Endothelial cell of umbilical vein (primary cell): ENCODE results near the gene SSPN. TPM values are rescaled to one million over a fixed set of nuclear protein-coding genes. Genes with fewer than 3 reads are reported as not detected.

Experiments used
- BruUV-seq: library from RNA; stranded (reverse); fragments of 400-500 nt; replicated peaks from 2 replicates; lab custom pipeline; 2021; lab: Mats Ljungman, UMichigan
- CTCF ChIA-PET: fragments of 300-600, 350-600 bp; sonication (Branson Sonifier 250); formaldehyde crosslinking; loops from one replicate; lab custom pipeline; 2021; ENCODE audit warnings: antibody characterized with exemption, inconsistent platforms; lab: Charles Lee
- POLR2A ChIA-PET: fragments of 300-600, 350-600 bp; sonication (Branson Sonifier 250); formaldehyde crosslinking; loops from one replicate; lab custom pipeline; 2021; ENCODE audit warnings: antibody characterized with exemption, inconsistent platforms; lab: Charles Lee
- DNase-seq: peaks from one replicate; pipeline ENCODE4 v3.0.0-alpha.2; 2011; ENCODE audit warnings: low read depth, low spot score
- FAIRE-seq: peaks from 2 replicates; lab custom pipeline; 2011; peaks lifted over from hg19 to GRCh38; lab: Jason Lieb, UNC
- H2AFZ ChIP-seq: 2 replicates; pipeline ENCODE4 v1.6.0; 2012; ENCODE audit warnings: low read depth, low read length, control low read depth, inconsistent platforms
- H3K27ac ChIP-seq: 2 replicates; pipeline ENCODE4 v1.5.1; 2011; ENCODE audit warnings: low read depth, mild to moderate bottlenecking, control low read depth, low read length, moderate library complexity; ENCODE audit not compliant: insufficient read depth
- H3K27me3 ChIP-seq, 2 experiments: 2 replicates each; pipeline versions ENCODE4 v1.6.0 to v1.6.1; 2011; ENCODE audit warnings: low read length in 2 of 2, mixed read lengths in 1 of 2; ENCODE audit not compliant: control insufficient read depth in 2 of 2, insufficient read depth in 2 of 2
- H3K36me3 ChIP-seq, 2 experiments: 2 replicates in 1 of 2; 3 replicates in 1 of 2; pipeline ENCODE4 v1.5.1; 2011; ENCODE audit warnings: low read length in 2 of 2, mild to moderate bottlenecking in 1 of 2, moderate library complexity in 1 of 2; ENCODE audit not compliant: control insufficient read depth in 2 of 2, insufficient read depth in 2 of 2; ENCODE audit errors: extremely low read depth in 1 of 2
- H3K4me1 ChIP-seq: 3 replicates; pipeline ENCODE4 v1.5.1; 2011; ENCODE audit warnings: mild to moderate bottlenecking, low read length; ENCODE audit not compliant: control insufficient read depth, insufficient read depth; ENCODE audit errors: extremely low read depth
- H3K4me2 ChIP-seq: 2 replicates; pipeline ENCODE4 v1.6.1; 2011; ENCODE audit warnings: low read length, control low read depth, mixed read lengths; ENCODE audit not compliant: insufficient read depth
- H3K4me3 ChIP-seq, 3 experiments: fragments of 200-600 bp in 1 of 3; sonication (generic), shearing (Covaris generic) in 1 of 3; replicated peaks in 1 of 3; 2 replicates each; pipeline ENCODE4 v1.5.1; 2011 to 2016; ENCODE audit warnings: control low read depth in 3 of 3, low read length in 3 of 3, mild to moderate bottlenecking in 2 of 3, inconsistent platforms in 1 of 3, low read depth in 1 of 3, moderate library complexity in 1 of 3; ENCODE audit not compliant: insufficient read depth in 1 of 3
- H3K79me2 ChIP-seq: 2 replicates; pipeline ENCODE4 v1.6.0; 2012; ENCODE audit warnings: low read length, inconsistent platforms; ENCODE audit not compliant: control insufficient read depth, insufficient read depth
- H3K9ac ChIP-seq: replicated peaks from 2 replicates; pipeline ENCODE3; 2011; ENCODE audit warnings: low read length, control low read depth; ENCODE audit not compliant: insufficient read depth; ENCODE audit errors: extremely low read depth
- H3K9me1 ChIP-seq: replicated peaks from 3 replicates; pipeline ENCODE4 v1.6.0; 2011; ENCODE audit warnings: mild to moderate bottlenecking, low read length; ENCODE audit not compliant: control insufficient read depth, insufficient read depth; ENCODE audit errors: extremely low read depth
- H3K9me3 ChIP-seq: replicated peaks from 2 replicates; pipeline ENCODE4 v1.5.1; 2012; ENCODE audit warnings: low read length, inconsistent platforms; ENCODE audit not compliant: control insufficient read depth, insufficient read depth
- H4K20me1 ChIP-seq: replicated peaks from 2 replicates; pipeline ENCODE3; 2011; ENCODE audit warnings: mild to moderate bottlenecking, low read length; ENCODE audit not compliant: control insufficient read depth, insufficient read depth; ENCODE audit errors: extremely low read depth
- EZH2 ChIP-seq: IDR thresholded peaks from 2 replicates; pipeline ENCODE4 v1.6.1; 2012; ENCODE audit warnings: borderline replicate concordance, low read depth, mild to moderate bottlenecking, moderate library complexity, low read length, inconsistent platforms; ENCODE audit not compliant: severe bottlenecking
- FOS ChIP-seq: IDR thresholded peaks from 2 replicates; pipeline ENCODE4 v1.6.1; 2011; ENCODE audit warnings: mild to moderate bottlenecking, low read length, moderate library complexity, borderline replicate concordance; ENCODE audit not compliant: insufficient read depth
- GATA2 ChIP-seq: IDR thresholded peaks from 2 replicates; pipeline ENCODE4 v1.7.0; 2011; ENCODE audit warnings: low read depth, mild to moderate bottlenecking, moderate library complexity, mixed read lengths, low read length; ENCODE audit not compliant: insufficient read length, insufficient read depth
- JUN ChIP-seq: IDR thresholded peaks from 2 replicates; pipeline ENCODE4 v1.6.1; 2011; ENCODE audit warnings: borderline replicate concordance, low read depth; ENCODE audit not compliant: insufficient read length, insufficient read depth
- POLR2A ChIP-seq: IDR thresholded peaks from 2 replicates; pipeline ENCODE4 v1.6.1; 2012; ENCODE audit warnings: low read depth, mild to moderate bottlenecking, control low read depth, low read length
- POLR2AphosphoS5 ChIP-seq: IDR thresholded peaks from 2 replicates; pipeline ENCODE4 v1.6.1; 2012; ENCODE audit warnings: low read depth, mild to moderate bottlenecking, control low read depth, low read length, moderate library complexity; ENCODE audit not compliant: insufficient read depth
- dilution Hi-C: fragments of 300-500 bp; cut with MboI; formaldehyde crosslinking; loops from one replicate; pipeline ENCODE4 v1.15.0; 2019; ENCODE audit warnings: low sequenced_read_pairs; ENCODE audit not compliant: extremely low pct_ligation_motif_present
- intact Hi-C: fragments of 100-400 bp; cut with micrococcal nuclease; formaldehyde crosslinking; loops from one replicate; pipeline ENCODE4 v1.10.0; 2022
- polyA plus RNA-seq, 4 experiments: library from polyadenylated mRNA; depleted of rRNA in 3 of 4; stranded (reverse) in 3 of 4; unstranded in 1 of 4; fragments of >200 nt; gene quantifications; 2 replicates each; pipeline versions ENCODE4 v1.2.1 to v1.2.3, GENCODE V29; 2011 to 2012; ENCODE audit warnings: missing spikeins in 1 of 4
- total RNA-seq: library from RNA; stranded (reverse); gene quantifications from 2 replicates; pipeline ENCODE4 v1.2.3, GENCODE V29; 2021
- TF ChIP-seq, protein P1 (sequence below), 2 donors: IDR thresholded peaks; 1 replicate in 1 of 2; 2 replicates in 1 of 2; pipeline ENCODE4 v1.5.1; 2011; ENCODE audit warnings: low read length in 2 of 2, mild to moderate bottlenecking in 2 of 2, moderate library complexity in 2 of 2, control low read depth in 1 of 2, inconsistent platforms in 1 of 2, low read depth in 1 of 2; ENCODE audit not compliant: insufficient read depth in 1 of 2; ENCODE audit errors: extremely low read depth in 1 of 2

Gene SSPN
- total and polyA plus RNA-seq, 2 donors (not counting 3 experiments of a cell fraction or from before 2014, with no cell fraction given), result 1.3 to 2.1 TPM

DNA sequence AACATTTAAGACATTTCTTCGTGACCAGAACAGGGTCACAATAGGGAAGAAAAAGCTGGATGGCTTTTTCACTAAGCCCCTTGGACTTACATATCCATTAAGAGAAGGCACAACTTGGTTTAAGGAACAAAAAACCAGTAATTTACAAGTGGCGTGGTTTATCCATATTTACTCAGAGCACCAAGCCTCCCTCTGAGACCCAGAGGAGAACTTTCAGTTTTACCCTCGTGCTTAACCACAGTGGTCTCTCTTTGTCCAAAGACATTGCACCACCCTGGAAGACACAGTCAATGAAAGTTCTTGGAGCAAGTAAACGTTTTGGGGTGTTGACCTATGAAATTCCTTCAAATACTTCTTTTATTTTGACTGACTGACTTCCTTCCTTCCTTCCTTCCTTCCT is 52.5 kb downstream of the SSPN start:
- Histone ChIP-seq H3K4me1 (peaks cover 5% of the 10 kb centered on the region), H3K4me3 (no peak overlapping the region), H3K9me3 (no peaks in the 10 kb centered on the region), H3K4me2 (no peak overlapping the region), H2AFZ (no peak overlapping the region), H3K27ac (no peak overlapping the region), H3K9me1 (no peaks in the 10 kb centered on the region), H3K27me3 (peaks cover 0 to 4% of the 10 kb centered on the region in 2 experiments), H3K36me3 (no peaks in the 10 kb centered on the region), H3K79me2 (no peaks in the 10 kb centered on the region), H4K20me1 (no peaks in the 10 kb centered on the region), H3K9ac (no peak overlapping the region)
- POLR2A ChIA-PET, result no interaction called here
- FAIRE-seq (no peak), DNase-seq (no peak)
- intact Hi-C loops, result no loop called here
- no TSS peak for BruUV-seq
- CTCF ChIA-PET, result interaction anchor here (0.6 to 1.4 kb wide), 3 partner anchors 10 to 26 kb away, joined by 3 read pairs; no protein-coding TSS in a partner anchor
- TF ChIP-seq JUN, result no peak
- no peak for TF ChIP-seq GATA2
- TF ChIP-seq, protein P1, sequence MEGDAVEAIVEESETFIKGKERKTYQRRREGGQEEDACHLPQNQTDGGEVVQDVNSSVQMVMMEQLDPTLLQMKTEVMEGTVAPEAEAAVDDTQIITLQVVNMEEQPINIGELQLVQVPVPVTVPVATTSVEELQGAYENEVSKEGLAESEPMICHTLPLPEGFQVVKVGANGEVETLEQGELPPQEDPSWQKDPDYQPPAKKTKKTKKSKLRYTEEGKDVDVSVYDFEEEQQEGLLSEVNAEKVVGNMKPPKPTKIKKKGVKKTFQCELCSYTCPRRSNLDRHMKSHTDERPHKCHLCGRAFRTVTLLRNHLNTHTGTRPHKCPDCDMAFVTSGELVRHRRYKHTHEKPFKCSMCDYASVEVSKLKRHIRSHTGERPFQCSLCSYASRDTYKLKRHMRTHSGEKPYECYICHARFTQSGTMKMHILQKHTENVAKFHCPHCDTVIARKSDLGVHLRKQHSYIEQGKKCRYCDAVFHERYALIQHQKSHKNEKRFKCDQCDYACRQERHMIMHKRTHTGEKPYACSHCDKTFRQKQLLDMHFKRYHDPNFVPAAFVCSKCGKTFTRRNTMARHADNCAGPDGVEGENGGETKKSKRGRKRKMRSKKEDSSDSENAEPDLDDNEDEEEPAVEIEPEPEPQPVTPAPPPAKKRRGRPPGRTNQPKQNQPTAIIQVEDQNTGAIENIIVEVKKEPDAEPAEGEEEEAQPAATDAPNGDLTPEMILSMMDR (IDR thresholded peaks at IDR 0.05; ENCODE audit: extremely low read depth in 1 of 2, insufficient read depth in 1 of 2, low read depth in 1 of 2, low read length in 2 of 2), result no peak
- no peak for TF ChIP-seq EZH2
- no peak for TF ChIP-seq POLR2AphosphoS5
- no peak for TF ChIP-seq POLR2A
- no peak for TF ChIP-seq FOS
- dilution Hi-C loops, result no loop called here
